Large intestine (tissue), 3 donors: ENCODE data around the gene SEPTIN1. TPM values are rescaled to one million over a fixed set of nuclear protein-coding genes. Genes with fewer than 3 reads are reported as not detected.

Source experiments
- DNase-seq, 2 donors: peaks; one replicate each; pipeline versions ENCODE4 v3.0.0 to v3.0.0-alpha.2; 2013
- H3K27ac ChIP-seq: one replicate; pipeline ENCODE4 v1.5.1; 2013; ENCODE audit warnings: low read length
- H3K27me3 ChIP-seq: 2 replicates; pipeline ENCODE4 v1.6.1; 2013; ENCODE audit warnings: low read length; ENCODE audit not compliant: control insufficient read depth, insufficient read depth
- H3K36me3 ChIP-seq: 2 replicates; pipeline ENCODE4 v1.6.1; 2013; ENCODE audit warnings: low read length; ENCODE audit not compliant: control insufficient read depth, insufficient read depth
- H3K4me1 ChIP-seq: one replicate; pipeline ENCODE4 v1.6.1; 2013; ENCODE audit warnings: low read length; ENCODE audit not compliant: control insufficient read depth, insufficient read depth
- H3K4me3 ChIP-seq: one replicate; pipeline ENCODE4 v1.5.1; 2013; ENCODE audit warnings: low read length
- H3K9me3 ChIP-seq: one replicate; pipeline ENCODE4 v1.6.1; 2013; ENCODE audit warnings: mild to moderate bottlenecking, low read depth, low read length, moderate library complexity; ENCODE audit not compliant: control insufficient read depth
- WGBS: methylation state at CpG from one replicate; pipeline ENCODE4 v1.1.5; 2013; ENCODE audit warnings: low lambda C conversion rate; ENCODE audit not compliant: insufficient coverage; 5-methylcytosine and 5-hydroxymethylcytosine counted together
- polyA plus RNA-seq: library from polyadenylated mRNA; unstranded; fragments of 120-200 nt; gene quantifications from one replicate; pipeline ENCODE4 v1.2.1, GENCODE V29; 2013

Gene SEPTIN1
- polyA plus RNA-seq, 1 donor: 5.4 TPM

DNA sequence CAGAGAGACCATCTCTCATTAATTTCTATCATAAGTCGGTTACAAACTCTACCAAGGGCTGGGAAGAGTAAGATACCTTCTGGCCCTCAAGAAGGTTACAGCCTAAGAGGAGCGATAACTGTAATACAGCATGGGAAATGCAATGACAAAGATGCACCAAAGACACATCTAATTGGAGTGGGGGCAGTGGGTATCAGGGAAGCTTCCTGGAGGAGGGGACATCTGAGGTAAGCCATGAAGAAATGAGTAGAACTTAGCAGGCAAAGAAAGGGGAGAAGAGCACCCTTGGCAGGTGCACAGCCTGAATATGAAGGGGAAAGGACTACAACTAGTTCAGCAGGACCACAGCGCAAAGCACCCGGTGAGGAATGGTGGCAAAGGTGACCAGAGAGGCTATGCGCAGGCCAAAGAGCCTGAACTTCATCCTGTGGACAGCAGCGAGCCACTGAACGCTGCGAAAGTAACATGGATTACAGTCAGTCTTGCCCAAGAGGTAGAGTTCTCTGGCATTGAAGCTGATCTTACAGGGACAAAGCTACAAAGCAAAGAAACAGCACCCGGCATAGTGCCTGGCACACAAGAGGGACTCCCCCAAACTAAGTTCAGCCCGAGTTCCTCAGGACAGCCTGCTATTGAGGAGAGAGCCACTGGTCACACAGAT is 14.9 kb downstream of the SEPTIN1 start:
- 100% methylated on average over 3 of the region's 10 CpGs for WGBS
- peak overlapping the region; percentile 65 for H3K4me3 ChIP-seq
- H3K36me3 ChIP-seq: peaks cover 26% of the 10 kb centered on the region
- no peaks in the 10 kb centered on the region for H3K27me3 ChIP-seq
- H3K4me1 ChIP-seq: peaks cover 8% of the 10 kb centered on the region
- no peak for DNase-seq
- no peaks in the 10 kb centered on the region for H3K9me3 ChIP-seq
- H3K27ac ChIP-seq: no peak overlapping the region

DNA sequence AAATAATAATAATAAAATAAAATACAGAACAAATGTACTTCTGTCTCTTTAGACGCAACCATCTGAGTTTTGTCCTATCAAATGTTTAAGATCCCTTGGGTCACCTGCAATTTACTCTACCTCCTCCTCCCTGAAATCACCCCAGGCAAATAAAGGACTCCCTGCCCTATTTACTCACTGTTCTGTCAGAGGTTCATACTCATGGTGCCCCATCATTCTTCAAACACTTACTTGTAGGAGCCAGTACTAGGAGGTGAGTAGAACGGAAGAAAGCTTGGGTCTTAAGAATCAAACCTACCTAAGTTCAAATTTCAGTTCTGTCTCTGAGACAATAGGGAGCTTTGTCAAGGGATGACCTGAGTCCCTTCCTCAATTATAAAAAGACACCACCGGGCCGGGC is 15.8 kb downstream of the SEPTIN1 start:
- WGBS: no CpG with 5 or more reads among the region's 4 CpGs
- H3K9me3 ChIP-seq: no peaks in the 10 kb centered on the region
- peaks cover 31% of the 10 kb centered on the region for H3K36me3 ChIP-seq
- no peak overlapping the region for H3K4me3 ChIP-seq
- no peak overlapping the region for H3K27ac ChIP-seq
- no peak for DNase-seq
- H3K4me1 ChIP-seq: peaks cover 8% of the 10 kb centered on the region
- no peaks in the 10 kb centered on the region for H3K27me3 ChIP-seq

DNA sequence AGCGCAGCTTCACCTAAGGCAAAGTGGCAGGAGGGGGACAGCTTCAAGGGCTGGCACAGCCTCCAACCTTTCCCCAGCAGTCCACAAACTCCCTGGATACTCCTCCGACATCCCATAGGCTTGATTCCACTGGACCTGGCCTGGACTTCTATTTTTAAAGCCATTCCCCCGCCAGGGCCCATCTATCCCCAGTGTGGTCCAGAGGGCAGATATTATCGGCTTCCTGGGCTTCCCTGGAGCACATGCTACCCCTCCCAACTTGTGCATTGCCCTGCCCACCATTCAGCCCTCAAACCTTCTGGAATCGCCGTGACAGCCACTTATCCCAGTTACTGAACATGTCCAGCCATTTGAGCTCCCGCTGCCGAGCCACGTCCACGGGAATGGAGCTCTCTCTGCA is 17.2 kb downstream of the SEPTIN1 start:
- no peak overlapping the region for H3K27ac ChIP-seq
- no peaks in the 10 kb centered on the region for H3K9me3 ChIP-seq
- no peak overlapping the region for H3K4me3 ChIP-seq
- H3K4me1 ChIP-seq: peaks cover 8% of the 10 kb centered on the region
- no peaks in the 10 kb centered on the region for H3K27me3 ChIP-seq
- WGBS: no CpG with 5 or more reads among the region's 10 CpGs
- H3K36me3 ChIP-seq: peaks cover 42% of the 10 kb centered on the region
- DNase-seq: no peak

DNA sequence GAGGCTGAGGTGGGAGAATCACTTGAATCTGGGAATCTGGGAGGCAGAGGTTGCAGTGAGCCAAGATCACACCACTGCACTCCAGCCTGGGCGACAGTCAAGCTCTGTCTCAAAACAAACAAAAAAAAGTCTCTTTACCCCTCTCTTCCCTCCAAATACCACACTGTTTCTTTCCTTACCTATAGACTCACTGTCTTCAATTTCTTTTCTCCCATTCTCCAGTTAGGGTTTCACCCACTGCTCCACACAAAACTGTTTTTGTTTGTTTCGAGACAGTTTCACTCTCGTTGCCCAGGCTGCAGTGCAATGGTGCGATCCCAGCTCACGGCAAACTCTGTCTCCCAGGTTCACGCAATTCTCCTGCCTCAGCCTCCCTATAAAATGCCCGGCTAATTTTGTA is 21.2 kb downstream of the SEPTIN1 start:
- Histone ChIP-seq H3K9me3 (no peaks in the 10 kb centered on the region), H3K27ac (no peak overlapping the region), H3K4me1 (peaks cover 1% of the 10 kb centered on the region), H3K27me3 (no peaks in the 10 kb centered on the region), H3K4me3 (no peak overlapping the region), H3K36me3 (peaks cover 70% of the 10 kb centered on the region)
- no peak for DNase-seq
- 100% methylated on average over 1 of the region's 7 CpGs for WGBS

DNA sequence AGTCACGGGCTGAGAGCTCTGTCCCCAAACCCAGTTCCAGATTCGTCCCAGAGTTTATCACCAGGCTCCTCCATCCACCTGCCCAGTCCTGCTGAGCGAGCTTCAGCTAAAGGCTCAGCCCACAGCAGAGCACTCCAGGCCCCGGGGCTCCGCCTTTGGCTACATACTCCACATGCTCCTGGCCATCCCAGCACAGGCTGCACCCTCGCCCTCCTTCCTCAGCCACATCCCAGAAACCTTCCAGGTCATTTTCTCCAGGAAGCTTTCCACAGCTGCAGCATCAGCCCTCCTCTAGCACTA is 22.5 kb downstream of the SEPTIN1 start:
- H3K36me3 ChIP-seq: peaks cover 61% of the 10 kb centered on the region
- H3K9me3 ChIP-seq: no peaks in the 10 kb centered on the region
- WGBS: no CpG with 5 or more reads among the region's 6 CpGs

DNA sequence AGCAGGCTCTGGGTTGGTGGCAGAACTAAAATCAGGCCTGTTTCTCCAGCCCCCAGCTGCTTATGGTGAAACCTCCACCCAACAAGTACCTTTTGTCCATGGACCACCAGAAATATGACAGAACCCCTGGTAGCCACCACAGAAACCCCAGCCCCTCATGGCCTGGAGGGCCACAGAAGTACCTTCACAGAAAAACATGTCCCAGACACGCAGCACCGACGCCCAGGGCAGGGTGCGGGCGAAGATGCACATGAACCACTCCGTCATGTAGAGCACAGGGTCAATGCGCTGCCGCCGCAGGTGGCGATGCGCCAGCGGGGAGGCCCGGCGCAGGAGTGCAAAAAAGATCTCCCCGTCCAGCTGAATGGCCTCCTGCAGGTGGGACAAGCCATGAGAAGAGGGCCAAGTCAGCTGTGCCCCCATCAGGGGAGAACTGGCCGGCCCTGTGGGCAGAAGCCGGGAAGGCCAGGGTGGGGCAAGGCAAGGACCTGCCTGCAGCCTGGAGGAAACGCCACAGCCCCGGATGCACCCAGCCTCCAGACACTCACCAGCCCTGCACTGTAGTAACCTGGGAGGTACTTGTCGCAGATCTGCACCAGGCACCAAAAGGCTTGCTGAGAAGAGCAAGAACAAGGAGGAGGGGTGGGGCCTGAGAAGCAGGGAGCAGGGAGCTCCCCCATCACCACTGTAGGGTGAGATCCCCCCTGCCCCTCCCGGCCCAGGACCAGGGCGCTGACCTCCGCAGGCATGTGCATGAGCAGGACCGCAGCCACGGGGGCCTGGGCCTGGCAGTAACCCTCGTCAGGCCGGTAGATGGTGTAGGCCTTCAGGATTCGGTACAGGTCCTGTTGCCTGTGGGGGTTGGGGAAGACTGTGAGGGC is 23.1 kb downstream of the SEPTIN1 start:
- no peak overlapping the region for H3K27ac ChIP-seq
- WGBS: no CpG with 5 or more reads among the region's 28 CpGs
- no peaks in the 10 kb centered on the region for H3K9me3 ChIP-seq
- no peak overlapping the region for H3K4me3 ChIP-seq
- H3K36me3 ChIP-seq: peaks cover 56% of the 10 kb centered on the region
- DNase-seq: no peak
- no peaks in the 10 kb centered on the region for H3K27me3 ChIP-seq
- H3K4me1 ChIP-seq: peaks cover 8% of the 10 kb centered on the region

More for the DNA sequence above, 22.5 kb downstream of the SEPTIN1 start:
- no peaks in the 10 kb centered on the region for H3K27me3 ChIP-seq
- no peak overlapping the region for H3K27ac ChIP-seq
- no peak for DNase-seq
- no peak overlapping the region for H3K4me3 ChIP-seq
- H3K4me1 ChIP-seq: peaks cover 7% of the 10 kb centered on the region

DNA sequence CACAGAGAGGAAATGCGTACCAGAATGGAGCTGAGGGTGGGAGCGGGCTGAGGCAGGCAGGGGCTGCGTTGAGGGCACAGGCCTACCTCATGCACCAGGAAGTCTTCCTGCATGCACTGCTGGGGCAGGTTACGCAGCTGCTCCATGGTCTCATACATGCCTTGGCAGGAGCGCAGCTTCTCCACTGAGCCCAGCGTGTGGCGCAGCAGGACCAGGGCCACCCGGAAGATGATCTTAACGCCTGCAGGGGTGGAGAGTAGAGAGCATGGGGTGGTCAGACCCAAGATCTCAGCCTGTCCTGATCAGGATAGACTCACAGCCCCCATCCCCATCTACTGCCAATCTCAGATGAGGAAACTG is 23.8 kb downstream of the SEPTIN1 start:
- H3K4me1 ChIP-seq: peaks cover 13% of the 10 kb centered on the region
- peaks cover 60% of the 10 kb centered on the region for H3K36me3 ChIP-seq
- WGBS: no CpG with 5 or more reads among the region's 9 CpGs
- H3K4me3 ChIP-seq: no peak overlapping the region
- DNase-seq: no peak
- no peaks in the 10 kb centered on the region for H3K27me3 ChIP-seq
- no peak overlapping the region for H3K27ac ChIP-seq
- no peaks in the 10 kb centered on the region for H3K9me3 ChIP-seq

DNA sequence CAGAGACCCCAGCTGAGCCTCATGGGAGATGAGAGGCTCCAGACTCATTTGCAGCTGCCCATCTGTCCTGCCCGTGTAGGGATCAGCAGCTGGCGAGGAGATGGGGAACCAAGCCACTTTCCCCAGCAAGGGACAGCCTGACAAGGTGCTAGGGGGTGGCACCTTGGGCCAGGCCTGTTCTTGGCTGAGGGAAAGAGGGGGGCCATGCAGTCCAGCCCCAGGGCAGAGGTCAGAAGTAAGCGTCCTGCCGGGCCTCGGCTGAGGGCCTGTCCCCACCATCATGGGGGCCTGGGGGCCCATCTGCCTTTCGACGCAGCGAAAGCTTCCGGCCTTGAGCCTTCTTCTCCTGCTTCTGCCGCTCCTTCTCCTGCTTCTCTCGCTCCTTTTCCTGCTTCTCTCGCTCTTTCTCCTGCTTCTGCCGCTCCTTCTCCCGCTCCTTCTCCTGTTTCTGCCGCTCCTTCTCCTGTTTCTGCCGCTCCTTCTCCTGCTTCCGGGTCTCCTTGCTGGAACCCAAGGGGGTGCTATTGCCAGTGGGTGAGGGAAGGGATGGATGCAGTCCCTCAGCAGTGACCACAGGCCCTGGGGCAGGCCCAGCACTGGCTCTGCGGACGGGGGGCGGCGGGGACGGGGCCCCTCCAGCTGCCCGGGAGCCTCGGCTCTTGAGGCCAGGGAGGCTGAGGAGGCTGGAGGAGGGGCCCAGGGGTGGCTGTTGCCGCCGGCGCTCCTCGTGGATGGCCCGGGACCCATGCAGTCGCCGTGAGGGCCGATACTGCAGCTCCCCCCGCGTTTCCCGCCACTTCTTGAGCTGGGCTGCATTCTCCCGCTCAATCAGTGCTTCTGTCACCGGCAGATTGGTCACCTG is 24.4 kb downstream of the SEPTIN1 start:
- no CpG with 5 or more reads among the region's 37 CpGs for WGBS
- Histone ChIP-seq H3K9me3 (no peaks in the 10 kb centered on the region), H3K27me3 (no peaks in the 10 kb centered on the region), H3K27ac (no peak overlapping the region), H3K4me1 (peaks cover 13% of the 10 kb centered on the region), H3K4me3 (no peak overlapping the region), H3K36me3 (peaks cover 61% of the 10 kb centered on the region)
- no peak for DNase-seq

DNA sequence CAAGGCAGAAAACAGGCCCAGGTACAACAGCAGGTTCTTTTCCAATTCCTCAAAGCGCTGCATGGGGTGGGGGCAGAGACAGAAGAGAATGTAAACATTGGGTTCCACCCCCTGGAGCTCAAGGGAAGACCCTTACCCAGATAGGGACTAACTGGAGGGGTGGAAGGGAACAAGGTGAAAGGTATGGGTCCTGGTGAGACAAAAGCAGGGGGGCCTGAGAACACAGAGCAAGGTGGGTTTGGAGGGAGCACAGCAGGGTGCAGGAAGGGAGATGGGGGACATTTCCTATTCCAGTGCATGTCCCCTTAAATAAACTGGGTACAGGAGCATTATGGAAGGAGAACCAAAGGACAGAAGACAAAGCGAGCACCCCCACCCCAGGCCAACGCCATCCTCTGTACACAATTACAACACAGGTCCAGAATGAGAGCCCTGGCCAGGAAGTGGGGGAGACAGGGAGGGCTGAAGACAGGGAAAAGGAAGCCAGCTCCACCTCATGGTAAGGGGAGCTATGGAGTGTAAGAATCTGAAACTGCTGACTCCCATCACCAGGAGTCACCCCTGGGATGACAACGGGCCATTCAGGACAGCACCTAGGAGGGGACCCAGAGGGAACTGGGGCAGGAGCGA is 25.2 kb downstream of the SEPTIN1 start:
- peaks cover 64% of the 10 kb centered on the region for H3K36me3 ChIP-seq
- no peak for DNase-seq

More for the DNA sequence above, 25.2 kb downstream of the SEPTIN1 start:
- no CpG with 5 or more reads among the region's 5 CpGs for WGBS
- no peak overlapping the region for H3K4me3 ChIP-seq
- no peaks in the 10 kb centered on the region for H3K27me3 ChIP-seq
- H3K4me1 ChIP-seq: peaks cover 13% of the 10 kb centered on the region
- no peaks in the 10 kb centered on the region for H3K9me3 ChIP-seq
- no peak overlapping the region for H3K27ac ChIP-seq
